Activated naive CD8-positive, alpha-beta T cell treated with anti-CD3 and anti-CD28 coated beads for 36 hours (primary cell): ENCODE measurements around the gene COX19. TPM values are rescaled to one million over a fixed set of nuclear protein-coding genes. Genes with fewer than 3 reads are reported as not detected.

Experiments
- DNase-seq: peaks from one replicate; pipeline ENCODE4 v3.0.0; 2021
- H3K27ac Mint-ChIP-seq: one replicate; pipeline ENCODE4 v1.8.0; 2022; ENCODE audit warnings: mild to moderate bottlenecking, moderate library complexity, mixed read lengths
- H3K27me3 Mint-ChIP-seq: one replicate; pipeline ENCODE4 v1.8.0; 2022; ENCODE audit warnings: mild to moderate bottlenecking, mixed read lengths
- H3K36me3 Mint-ChIP-seq: one replicate; pipeline ENCODE4 v1.8.0; 2021; ENCODE audit warnings: mild to moderate bottlenecking, mixed read lengths
- H3K4me1 Mint-ChIP-seq: one replicate; pipeline ENCODE4 v1.8.0; 2021; ENCODE audit warnings: mixed read lengths
- H3K4me3 Mint-ChIP-seq: one replicate; pipeline ENCODE4 v1.8.0; 2022; ENCODE audit warnings: mild to moderate bottlenecking, moderate library complexity, mixed read lengths
- H3K9me3 Mint-ChIP-seq: one replicate; pipeline ENCODE4 v1.8.0; 2022; ENCODE audit warnings: mixed read lengths
- total RNA-seq, 2 experiments: library from RNA; stranded (reverse); gene quantifications; one replicate each; pipeline ENCODE4 v1.2.3, GENCODE V29; 2021

Gene COX19
- total RNA-seq, 2 experiments from 2014 or later: 17.7 to 18.1 TPM

GRCh38 chr7:978416-979091, 3.2 kb upstream of the COX19 start:
- Mint-ChIP-seq H3K36me3 (peaks cover 5% of the 10 kb centered on the region), H3K9me3 (no peaks in the 10 kb centered on the region), H3K4me1 (peaks cover 6% of the 10 kb centered on the region), H3K4me3 (no peak overlapping the region), H3K27ac (no peak overlapping the region), H3K27me3 (no peaks in the 10 kb centered on the region)
- no peak for DNase-seq

GRCh38 chr7:978049-978346, 2.6 kb upstream of the COX19 start:
- peaks cover 11% of the 10 kb centered on the region for H3K4me1 Mint-ChIP-seq
- no peaks in the 10 kb centered on the region for H3K9me3 Mint-ChIP-seq
- peaks cover 8% of the 10 kb centered on the region for H3K36me3 Mint-ChIP-seq
- no peaks in the 10 kb centered on the region for H3K27me3 Mint-ChIP-seq
- DNase-seq: no peak
- H3K27ac Mint-ChIP-seq: no peak overlapping the region
- H3K4me3 Mint-ChIP-seq: no peak overlapping the region

GRCh38 chr7:977326-978048, 2.1 kb upstream of the COX19 start:
- Mint-ChIP-seq H3K4me1 (peaks cover 14% of the 10 kb centered on the region), H3K36me3 (peaks cover 10% of the 10 kb centered on the region), H3K27ac (no peak overlapping the region), H3K27me3 (no peaks in the 10 kb centered on the region), H3K4me3 (no peak overlapping the region), H3K9me3 (no peaks in the 10 kb centered on the region)
- DNase-seq: no peak

- H3K27ac Mint-ChIP-seq: no peak overlapping the region
- no peaks in the 10 kb centered on the region for H3K27me3 Mint-ChIP-seq
- H3K4me1 Mint-ChIP-seq: peaks cover 18% of the 10 kb centered on the region
- peaks cover 12% of the 10 kb centered on the region for H3K36me3 Mint-ChIP-seq
- H3K4me3 Mint-ChIP-seq: no peak overlapping the region
- H3K9me3 Mint-ChIP-seq: no peaks in the 10 kb centered on the region
- no peak for DNase-seq
Observed at GRCh38 chr7:976901-977325, 1.6 kb upstream of the COX19 start.

- H3K27ac Mint-ChIP-seq: no peak overlapping the region
Observed at GRCh38 chr7:975702-976473, 539 bp upstream of the COX19 start.

GRCh38 chr7:974172-974571, 1.2 kb downstream of the COX19 start:
- Mint-ChIP-seq H3K9me3 (no peaks in the 10 kb centered on the region), H3K27ac (peak overlapping the region; percentile 93), H3K4me1 (peaks cover 27% of the 10 kb centered on the region), H3K36me3 (peaks cover 21% of the 10 kb centered on the region), H3K4me3 (peak overlapping the region; percentile 95), H3K27me3 (no peaks in the 10 kb centered on the region)
- no peak for DNase-seq

More at GRCh38 chr7:975702-976473, 539 bp upstream of the COX19 start:
- peak overlapping the region; percentile 95 for H3K4me3 Mint-ChIP-seq
- no peaks in the 10 kb centered on the region for H3K9me3 Mint-ChIP-seq
- no peak for DNase-seq
- H3K36me3 Mint-ChIP-seq: peaks cover 18% of the 10 kb centered on the region
- peaks cover 24% of the 10 kb centered on the region for H3K4me1 Mint-ChIP-seq
- H3K27me3 Mint-ChIP-seq: no peaks in the 10 kb centered on the region

GRCh38 chr7:973312-973711, 2.0 kb downstream of the COX19 start:
- Mint-ChIP-seq H3K27me3 (no peaks in the 10 kb centered on the region), H3K9me3 (no peaks in the 10 kb centered on the region), H3K4me1 (peaks cover 27% of the 10 kb centered on the region), H3K27ac (peak overlapping the region; percentile 51), H3K36me3 (peaks cover 21% of the 10 kb centered on the region), H3K4me3 (peak overlapping the region; percentile 67)
- no peak for DNase-seq

- peaks cover 21% of the 10 kb centered on the region for H3K36me3 Mint-ChIP-seq
- H3K4me3 Mint-ChIP-seq: peak overlapping the region; percentile 67
- no peak for DNase-seq
- H3K27ac Mint-ChIP-seq: peak overlapping the region; percentile 25
- H3K27me3 Mint-ChIP-seq: no peaks in the 10 kb centered on the region
- no peaks in the 10 kb centered on the region for H3K9me3 Mint-ChIP-seq
- peaks cover 27% of the 10 kb centered on the region for H3K4me1 Mint-ChIP-seq
Observed at GRCh38 chr7:972676-973309, 2.6 kb downstream of the COX19 start.

- H3K4me1 Mint-ChIP-seq: peaks cover 27% of the 10 kb centered on the region
- H3K4me3 Mint-ChIP-seq: no peak overlapping the region
- DNase-seq: no peak
- H3K9me3 Mint-ChIP-seq: no peaks in the 10 kb centered on the region
- H3K27ac Mint-ChIP-seq: no peak overlapping the region
- peaks cover 21% of the 10 kb centered on the region for H3K36me3 Mint-ChIP-seq
- no peaks in the 10 kb centered on the region for H3K27me3 Mint-ChIP-seq
Observed at GRCh38 chr7:972110-972509, 3.2 kb downstream of the COX19 start.

- DNase-seq: no peak
- Mint-ChIP-seq H3K36me3 (peaks cover 24% of the 10 kb centered on the region), H3K4me3 (no peak overlapping the region), H3K27me3 (no peaks in the 10 kb centered on the region), H3K9me3 (no peaks in the 10 kb centered on the region), H3K27ac (peak overlapping the region; percentile 35), H3K4me1 (peaks cover 35% of the 10 kb centered on the region)
Observed at GRCh38 chr7:970744-971143, 4.6 kb downstream of the COX19 start.

- Mint-ChIP-seq H3K9me3 (no peaks in the 10 kb centered on the region), H3K27ac (no peak overlapping the region), H3K27me3 (no peaks in the 10 kb centered on the region), H3K36me3 (peaks cover 24% of the 10 kb centered on the region), H3K4me1 (peaks cover 40% of the 10 kb centered on the region), H3K4me3 (no peak overlapping the region)
- DNase-seq: no peak
Observed at GRCh38 chr7:969403-969802, 5.9 kb downstream of the COX19 start.

- Mint-ChIP-seq H3K4me1 (peaks cover 38% of the 10 kb centered on the region), H3K27me3 (no peaks in the 10 kb centered on the region), H3K4me3 (no peak overlapping the region), H3K36me3 (peaks cover 20% of the 10 kb centered on the region), H3K27ac (no peak overlapping the region), H3K9me3 (no peaks in the 10 kb centered on the region)
- no peak for DNase-seq
Observed at GRCh38 chr7:968205-969105, 6.9 kb downstream of the COX19 start.

GRCh38 chr7:967361-968082, 7.8 kb downstream of the COX19 start:
- peaks cover 16% of the 10 kb centered on the region for H3K36me3 Mint-ChIP-seq
- DNase-seq: no peak
- no peak overlapping the region for H3K4me3 Mint-ChIP-seq
- H3K27me3 Mint-ChIP-seq: no peaks in the 10 kb centered on the region
- peaks cover 31% of the 10 kb centered on the region for H3K4me1 Mint-ChIP-seq
- H3K27ac Mint-ChIP-seq: peak overlapping the region; percentile 38
- no peaks in the 10 kb centered on the region for H3K9me3 Mint-ChIP-seq
